HFF-Myc (cell line): ENCODE measurements around the gene EYA2.
"Not testable (repeated sequence)": the region's sequence is repeated elsewhere in the genome, so short reads cannot be mapped to it uniquely, and the experiment has no call there.

Experiments used
- DNase-seq: peaks from one replicate; pipeline ENCODE4 v3.0.0-alpha.2; 2011; ENCODE audit warnings: low read depth; ENCODE audit errors: extremely low read depth
- H3K4me3 ChIP-seq: replicated peaks from 2 replicates; pipeline ENCODE4 v1.5.1; 2011; ENCODE audit warnings: low read depth, mild to moderate bottlenecking, control low read depth, low read length
- TF ChIP-seq, protein P1 (sequence below): IDR thresholded peaks from 2 replicates; pipeline ENCODE4 v1.5.1; 2012; ENCODE audit warnings: mild to moderate bottlenecking, low read depth, low read length, control low read depth; ENCODE audit errors: missing control alignments

EYA2 gene

DNA sequence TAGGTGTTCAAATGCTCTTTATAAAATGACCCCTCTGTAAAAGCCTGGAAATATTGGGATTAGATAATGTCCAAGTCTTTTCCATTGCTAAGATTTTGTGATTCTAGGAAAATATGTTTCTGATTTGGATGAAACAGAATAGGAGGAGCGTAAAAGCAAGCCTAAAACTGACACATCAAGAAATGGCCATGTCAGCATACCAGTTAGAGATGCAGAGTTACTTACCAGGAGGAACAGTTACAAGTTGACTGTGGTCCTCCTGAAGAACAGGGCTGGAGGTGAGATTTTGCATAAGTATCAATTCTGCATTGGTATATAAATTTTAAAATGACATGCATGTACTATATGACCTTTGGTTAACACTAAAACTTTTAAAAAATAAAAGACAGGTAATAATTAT is 35.3 kb downstream of the EYA2 start:
- TF ChIP-seq, protein P1, sequence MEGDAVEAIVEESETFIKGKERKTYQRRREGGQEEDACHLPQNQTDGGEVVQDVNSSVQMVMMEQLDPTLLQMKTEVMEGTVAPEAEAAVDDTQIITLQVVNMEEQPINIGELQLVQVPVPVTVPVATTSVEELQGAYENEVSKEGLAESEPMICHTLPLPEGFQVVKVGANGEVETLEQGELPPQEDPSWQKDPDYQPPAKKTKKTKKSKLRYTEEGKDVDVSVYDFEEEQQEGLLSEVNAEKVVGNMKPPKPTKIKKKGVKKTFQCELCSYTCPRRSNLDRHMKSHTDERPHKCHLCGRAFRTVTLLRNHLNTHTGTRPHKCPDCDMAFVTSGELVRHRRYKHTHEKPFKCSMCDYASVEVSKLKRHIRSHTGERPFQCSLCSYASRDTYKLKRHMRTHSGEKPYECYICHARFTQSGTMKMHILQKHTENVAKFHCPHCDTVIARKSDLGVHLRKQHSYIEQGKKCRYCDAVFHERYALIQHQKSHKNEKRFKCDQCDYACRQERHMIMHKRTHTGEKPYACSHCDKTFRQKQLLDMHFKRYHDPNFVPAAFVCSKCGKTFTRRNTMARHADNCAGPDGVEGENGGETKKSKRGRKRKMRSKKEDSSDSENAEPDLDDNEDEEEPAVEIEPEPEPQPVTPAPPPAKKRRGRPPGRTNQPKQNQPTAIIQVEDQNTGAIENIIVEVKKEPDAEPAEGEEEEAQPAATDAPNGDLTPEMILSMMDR = no peak
- H3K4me3 ChIP-seq = no peak overlapping the region
- no peak for DNase-seq

DNA sequence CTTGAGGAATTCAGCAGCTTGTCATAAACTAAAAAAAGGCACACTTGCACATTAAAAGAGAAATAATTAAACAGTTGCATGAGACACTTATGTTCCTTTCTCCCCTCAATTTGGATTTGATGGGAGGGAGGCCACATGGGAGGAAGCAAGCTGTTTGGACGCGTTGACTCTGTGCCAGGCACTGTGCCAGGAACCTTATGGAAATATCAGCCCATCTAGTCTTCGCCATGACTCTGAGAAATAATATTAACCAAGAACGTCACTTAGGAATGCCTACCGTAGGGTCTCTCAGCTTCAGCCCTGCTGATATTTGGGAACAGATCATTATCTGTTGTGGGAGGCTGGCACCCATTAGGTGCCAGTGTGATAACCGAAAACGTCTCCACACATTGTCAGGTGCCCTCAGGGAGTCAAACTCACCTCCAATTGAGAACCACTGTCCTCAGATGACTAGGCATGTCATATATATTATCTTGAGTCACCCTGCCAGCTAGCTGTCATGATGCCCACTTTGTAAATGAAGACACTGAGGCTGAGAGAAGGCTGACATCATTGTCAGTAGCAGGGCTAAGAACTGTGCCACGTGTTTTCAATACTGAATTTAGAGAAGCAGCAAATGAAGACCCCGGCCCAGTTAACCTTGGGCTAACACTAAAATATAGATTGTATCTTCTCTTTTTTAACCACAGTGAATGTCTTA is 36.1 kb downstream of the EYA2 start:
- no peak for DNase-seq
- no peak overlapping the region for H3K4me3 ChIP-seq
- TF ChIP-seq, protein P1 = no peak

DNA sequence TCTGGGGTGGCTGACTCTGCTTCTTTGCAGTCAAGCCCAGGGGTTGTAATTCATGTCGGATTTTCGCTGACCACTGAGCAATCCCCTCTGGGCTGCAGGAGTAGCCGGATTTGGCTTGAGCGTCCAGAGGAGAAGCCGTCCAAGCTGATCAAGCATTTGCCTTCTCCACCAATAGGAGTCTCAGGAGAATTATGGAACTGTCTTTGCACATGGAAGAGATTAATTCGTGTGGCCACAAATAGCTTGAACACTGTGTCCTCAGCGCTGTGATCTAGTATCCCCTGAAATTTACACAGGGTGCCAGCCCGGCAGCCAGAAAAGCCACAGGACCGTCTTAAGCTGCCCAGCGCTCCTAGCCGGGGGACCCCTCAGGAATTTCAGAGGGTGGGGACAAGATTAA is 37.1 kb downstream of the EYA2 start:
- TF ChIP-seq, protein P1 = no peak
- H3K4me3 ChIP-seq = no peak overlapping the region
- DNase-seq = no peak

DNA sequence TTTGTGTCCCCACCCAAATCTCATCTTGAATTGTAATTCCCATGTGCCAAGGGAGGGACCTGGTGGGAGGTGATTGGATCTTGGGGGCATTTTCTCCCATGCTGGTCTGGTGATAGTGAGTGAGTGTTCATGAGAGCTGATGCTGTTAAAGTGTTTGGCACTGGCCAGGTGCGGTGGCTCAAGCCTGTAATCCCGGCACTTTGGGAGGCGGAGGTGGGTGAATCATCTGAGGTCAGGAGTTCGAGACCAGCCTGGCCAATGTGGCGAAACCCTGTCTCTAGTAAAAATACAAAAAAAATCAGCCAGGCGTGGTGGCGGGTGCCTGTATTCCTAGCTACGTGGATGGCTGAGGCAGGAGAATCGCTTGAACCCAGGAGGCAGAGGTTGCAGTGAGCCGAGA is 37.8 kb downstream of the EYA2 start:
- DNase-seq, H3K4me3 ChIP-seq: not testable (repeated sequence)

DNA sequence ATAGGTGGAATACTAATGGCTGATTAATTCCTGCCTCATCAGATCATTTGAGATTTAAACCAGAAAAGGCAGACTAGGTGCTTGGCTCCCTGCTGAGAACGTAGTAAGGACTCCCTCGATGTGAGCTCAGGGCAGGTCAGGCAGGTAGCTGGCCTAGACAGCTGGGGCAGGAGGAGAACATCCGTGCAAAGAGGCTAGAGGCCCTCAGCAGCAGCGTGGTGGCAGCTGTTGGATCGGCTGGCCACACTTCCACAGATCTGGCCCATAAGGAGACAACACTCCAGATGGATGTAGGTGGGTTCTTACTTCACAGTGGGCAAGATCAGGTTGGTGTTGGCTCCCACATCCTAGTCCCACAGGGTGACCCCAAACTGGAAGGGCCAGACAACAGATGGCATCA is 38.5 kb downstream of the EYA2 start:
- TF ChIP-seq, protein P1 = no peak
- no peak for DNase-seq
- no peak overlapping the region for H3K4me3 ChIP-seq

DNA sequence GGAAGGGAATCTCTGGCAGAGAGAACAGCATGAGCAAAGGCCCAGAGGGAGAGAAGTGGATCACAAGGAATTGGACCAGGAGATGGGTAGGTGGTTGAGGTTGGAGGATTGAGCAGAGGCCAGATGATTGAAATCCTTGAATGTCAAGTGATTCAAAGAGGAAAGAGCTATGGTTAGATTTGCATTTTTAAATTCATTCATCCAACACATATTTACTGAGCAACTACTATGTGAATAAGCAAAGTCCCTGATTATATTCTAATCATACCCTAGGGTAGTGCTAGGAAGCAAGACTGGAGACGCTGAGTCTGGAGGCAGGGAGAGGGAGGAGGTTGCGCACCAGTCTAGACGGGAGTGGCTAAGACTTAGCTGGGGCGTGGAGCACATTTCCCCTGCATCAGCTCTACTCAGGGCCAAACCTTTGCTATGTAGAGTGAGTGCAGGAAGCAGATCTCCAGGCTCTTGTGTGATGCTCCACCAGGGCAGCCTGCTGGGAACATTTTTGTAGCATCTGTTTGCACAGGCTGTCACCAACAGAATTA is 40.2 kb downstream of the EYA2 start:
- TF ChIP-seq, protein P1 = no peak
- no peak for DNase-seq

DNA sequence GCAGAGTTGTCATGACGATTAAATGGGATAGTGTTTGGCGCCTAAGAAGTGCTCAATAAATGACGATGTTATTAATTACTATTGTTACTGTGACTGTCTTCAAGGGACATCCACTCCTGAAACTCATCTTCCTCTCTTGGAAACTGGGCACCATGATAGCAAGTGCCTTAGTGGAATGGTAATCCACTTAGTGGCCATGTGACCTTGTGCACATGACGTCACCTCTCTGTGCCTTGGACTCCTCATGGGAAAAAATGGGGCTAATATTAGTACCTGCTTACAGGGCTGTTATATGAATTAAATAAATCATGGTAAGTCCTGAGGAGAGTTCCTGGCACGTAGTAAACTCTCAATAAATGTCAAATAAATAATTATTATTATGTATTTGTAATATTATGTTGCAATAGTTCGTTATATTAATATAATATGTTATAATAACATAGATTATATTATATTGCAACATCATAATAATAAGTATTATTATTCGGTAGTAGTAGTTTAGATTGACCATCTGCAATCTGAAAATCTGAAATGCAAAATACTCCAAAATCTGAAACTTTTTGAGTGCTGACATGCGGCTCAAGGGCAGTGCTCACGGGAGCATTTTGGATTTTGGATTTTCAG is 40.9 kb downstream of the EYA2 start:
- no peak for DNase-seq
- H3K4me3 ChIP-seq = no peak overlapping the region
- TF ChIP-seq, protein P1 = no peak

More for the DNA sequence above, 40.2 kb downstream of the EYA2 start:
- H3K4me3 ChIP-seq = no peak overlapping the region
